CD14-positive monocyte (primary cell): Measurements from ENCODE around the gene CSNK1G1. TPM values are rescaled to one million over a fixed set of nuclear protein-coding genes. Genes with fewer than 3 reads are reported as not detected.
"Not testable (repeated sequence)": the region's sequence is repeated elsewhere in the genome, so short reads cannot be mapped to it uniquely, and the experiment has no call there.

Experiments used
- DNase-seq, 3 donors: peaks; one replicate each; pipeline ENCODE4 v3.0.0-alpha.2; 2011 to 2022
- H2AFZ ChIP-seq: 2 replicates; pipeline ENCODE4 v1.6.0; 2012; ENCODE audit warnings: mild to moderate bottlenecking, low read depth, low read length, inconsistent platforms; ENCODE audit not compliant: insufficient read depth, poor library complexity, severe bottlenecking
- H3K27ac ChIP-seq, 2 donors: 1 replicate in 1 of 2; 2 replicates in 1 of 2; pipeline ENCODE4 v1.5.1; 2012 to 2013; ENCODE audit warnings: low read length in 2 of 2, control low read depth in 1 of 2, inconsistent platforms in 1 of 2, low read depth in 1 of 2, mild to moderate bottlenecking in 1 of 2
- H3K27me3 ChIP-seq, 2 donors: one replicate each; pipeline versions ENCODE4 v1.6.0 to v1.6.1; 2011 to 2013; ENCODE audit warnings: low read length in 2 of 2; ENCODE audit not compliant: control insufficient read depth in 2 of 2, insufficient read depth in 2 of 2
- H3K36me3 ChIP-seq, 2 donors: replicated peaks in 1 of 2; 1 replicate in 1 of 2; 2 replicates in 1 of 2; pipeline versions ENCODE4 v1.5.1 to v1.6.1; 2012 to 2013; ENCODE audit warnings: low read length in 2 of 2, control low read depth in 1 of 2, inconsistent platforms in 1 of 2, mild to moderate bottlenecking in 1 of 2; ENCODE audit not compliant: insufficient read depth in 2 of 2, control insufficient read depth in 1 of 2
- H3K4me1 ChIP-seq, 2 donors: 1 replicate in 1 of 2; 2 replicates in 1 of 2; pipeline versions ENCODE4 v1.5.1 to v1.6.1; 2012 to 2013; ENCODE audit warnings: low read length in 2 of 2, control low read depth in 1 of 2, inconsistent platforms in 1 of 2, mild to moderate bottlenecking in 1 of 2, moderate library complexity in 1 of 2; ENCODE audit not compliant: insufficient read depth in 2 of 2, control insufficient read depth in 1 of 2
- H3K4me2 ChIP-seq: replicated peaks from 2 replicates; pipeline ENCODE3; 2012; ENCODE audit warnings: low read length, moderate library complexity, mild to moderate bottlenecking; ENCODE audit not compliant: poor library complexity, severe bottlenecking; ENCODE audit errors: extremely low read depth
- H3K4me3 ChIP-seq, 3 experiments: fragments of 200-600 bp in 1 of 3; sonication (generic) in 1 of 3; replicated peaks in 1 of 3; 1 replicate in 2 of 3; 2 replicates in 1 of 3; pipeline ENCODE4 v1.5.1; 2011 to 2013; ENCODE audit warnings: low read length in 3 of 3, mild to moderate bottlenecking in 3 of 3, control low read depth in 2 of 3, low read depth in 2 of 3, inconsistent platforms in 1 of 3, moderate library complexity in 1 of 3
- H3K79me2 ChIP-seq: 2 replicates; pipeline ENCODE4 v1.6.0; 2012; ENCODE audit warnings: mild to moderate bottlenecking, control low read depth, inconsistent platforms, low read length, moderate library complexity; ENCODE audit not compliant: insufficient read depth
- H3K9ac ChIP-seq: 2 replicates; pipeline ENCODE4 v1.6.0; 2017; ENCODE audit warnings: low read length, mild to moderate bottlenecking; ENCODE audit not compliant: insufficient read depth, poor library complexity, severe bottlenecking
- H3K9me3 ChIP-seq, 2 donors: replicated peaks in 1 of 2; 1 replicate in 1 of 2; 2 replicates in 1 of 2; pipeline versions ENCODE4 v1.5.1 to v1.6.1; 2012 to 2013; ENCODE audit warnings: low read length in 2 of 2, control low read depth in 1 of 2; ENCODE audit not compliant: control insufficient read depth in 1 of 2, insufficient read depth in 1 of 2
- H4K20me1 ChIP-seq: 2 replicates; pipeline ENCODE4 v1.6.0; 2012; ENCODE audit warnings: mild to moderate bottlenecking, low read length, control low read depth, moderate library complexity; ENCODE audit not compliant: insufficient read depth
- H3K27ac Mint-ChIP-seq, 7 donors: one replicate each; pipeline ENCODE4 v1.8.0; 2020; ENCODE audit warnings: mild to moderate bottlenecking in 7 of 7, mixed read lengths in 7 of 7, moderate library complexity in 6 of 7, inconsistent platforms in 2 of 7
- H3K27me3 Mint-ChIP-seq, 3 donors: one replicate each; pipeline ENCODE4 v1.8.0; 2021 to 2022; ENCODE audit warnings: low read depth in 3 of 3, mild to moderate bottlenecking in 3 of 3, mixed read lengths in 3 of 3, moderate library complexity in 3 of 3, inconsistent platforms in 1 of 3
- H3K36me3 Mint-ChIP-seq, 2 donors: one replicate each; pipeline ENCODE4 v1.8.0; 2020; ENCODE audit warnings: mixed read lengths in 2 of 2, inconsistent platforms in 1 of 2, mild to moderate bottlenecking in 1 of 2
- H3K4me1 Mint-ChIP-seq: one replicate; pipeline ENCODE4 v1.8.0; 2020; ENCODE audit warnings: mild to moderate bottlenecking, mixed read lengths
- H3K4me3 Mint-ChIP-seq, 2 donors: one replicate each; pipeline ENCODE4 v1.8.0; 2020; ENCODE audit warnings: mild to moderate bottlenecking in 2 of 2, mixed read lengths in 2 of 2, moderate library complexity in 1 of 2
- H3K9me3 Mint-ChIP-seq, 7 donors: one replicate each; pipeline ENCODE4 v1.8.0; 2020 to 2022; ENCODE audit warnings: mixed read lengths in 7 of 7, mild to moderate bottlenecking in 6 of 7, moderate library complexity in 6 of 7, inconsistent platforms in 2 of 7
- CTCF ChIP-seq: fragments of 200-600 bp; IDR thresholded peaks from one replicate; pipeline ENCODE4 v1.8.0; 2022; ENCODE audit warnings: antibody characterized with exemption, mild to moderate bottlenecking
- WGBS: methylation state at CpG from one replicate; pipeline ENCODE4 v1.1.5; 2013; ENCODE audit warnings: missing lambda C conversion rate; ENCODE audit not compliant: insufficient coverage; 5-methylcytosine and 5-hydroxymethylcytosine counted together
- intact Hi-C, 2 donors: fragments of 100-400 bp; cut with micrococcal nuclease; formaldehyde crosslinking; loops; one replicate each; pipeline versions ENCODE4 v1.15.0 to v1.15.1; 2023
- polyA plus RNA-seq, 3 donors: library from polyadenylated mRNA; depleted of rRNA in 1 of 3; unstranded in 2 of 3; stranded (reverse) in 1 of 3; fragments of 300-500 nt in 2 of 3; fragments of >200 nt in 1 of 3; fragmentation: Illumina TruSeq in 2 of 3; gene quantifications; 1 replicate in 2 of 3; 2 replicates in 1 of 3; pipeline ENCODE4 v1.2.3, GENCODE V29; 2012 to 2021

The CSNK1G1 gene
- polyA plus RNA-seq, 3 donors = 4.3 to 8.6 (median 7.7) TPM

DNA sequence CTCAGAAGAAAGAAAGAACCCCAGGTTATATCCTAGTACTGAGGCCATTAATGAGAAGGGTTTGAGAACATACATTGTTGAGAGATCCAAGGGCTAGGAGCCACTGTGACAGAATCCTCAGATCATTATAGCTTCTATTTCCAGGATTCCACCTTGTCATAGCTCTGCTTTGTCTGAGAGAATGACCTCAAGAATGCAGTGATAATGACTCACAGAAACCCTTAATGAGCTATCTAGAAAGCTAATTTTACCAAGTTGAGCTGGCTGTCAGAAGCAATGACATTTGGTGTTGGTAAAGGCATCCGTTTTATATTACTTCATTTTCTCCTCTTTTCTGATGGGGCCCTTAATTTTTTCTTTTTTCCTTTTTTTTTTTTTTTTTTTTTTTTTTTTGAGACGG, 42.6 kb upstream of the CSNK1G1 start:
- no CpG with 5 or more reads among the region's 2 CpGs for whole genome bisulfite sequencing
- no peaks in the 10 kb centered on the region for H3K4me1 ChIP-seq
- H3K4me1 Mint-ChIP-seq = no peaks in the 10 kb centered on the region
- no peak overlapping the region for H3K4me3 Mint-ChIP-seq
- no peak overlapping the region for H2AFZ ChIP-seq
- no peaks in the 10 kb centered on the region for H3K9me3 Mint-ChIP-seq
- no peak for TF ChIP-seq CTCF
- H3K9me3 ChIP-seq = no peaks in the 10 kb centered on the region
- peaks cover 72 to 97% of the 10 kb centered on the region in 2 donors for H3K36me3 Mint-ChIP-seq
- no peak overlapping the region for H3K27ac Mint-ChIP-seq
- H3K27me3 Mint-ChIP-seq = no peaks in the 10 kb centered on the region
- no peak overlapping the region for H3K4me3 ChIP-seq
- H3K27ac ChIP-seq = no peak overlapping the region
- peaks cover 84 to 100% of the 10 kb centered on the region in 2 donors for H3K36me3 ChIP-seq
- no peaks in the 10 kb centered on the region for H4K20me1 ChIP-seq
- H3K9ac ChIP-seq = no peak overlapping the region
- no peak for DNase-seq
- intact Hi-C loops = no loop called here
- H3K27me3 ChIP-seq = no peaks in the 10 kb centered on the region
- no peak overlapping the region for H3K4me2 ChIP-seq
- H3K79me2 ChIP-seq = no peaks in the 10 kb centered on the region

DNA sequence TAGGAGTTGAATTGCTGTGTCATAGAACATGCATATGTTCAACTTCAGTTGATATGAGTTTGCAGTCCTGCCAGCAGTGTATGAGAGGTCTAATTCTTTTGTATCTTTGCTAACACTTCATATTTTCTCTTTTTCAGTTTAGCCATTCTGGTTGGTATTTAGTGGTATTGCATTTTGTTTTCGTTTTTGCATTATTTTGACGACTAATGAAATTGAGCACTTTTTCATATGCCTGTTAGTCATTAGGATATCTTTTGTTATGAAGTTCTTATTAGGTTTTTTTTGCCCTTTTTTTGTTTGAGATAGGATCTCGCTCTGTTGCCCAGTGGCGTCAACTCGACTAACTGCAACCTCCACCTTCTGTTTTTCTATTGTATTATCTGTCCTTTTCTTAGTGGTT, 40.8 kb upstream of the CSNK1G1 start:
- H3K27ac Mint-ChIP-seq = no peak overlapping the region
- no CpG with 5 or more reads among the region's 5 CpGs for WGBS
- no peak overlapping the region for H3K4me3 Mint-ChIP-seq

GRCh38 chr15:64392471-64392870, 36.5 kb upstream of the CSNK1G1 start:
- DNase-seq, H3K27ac Mint-ChIP-seq, H3K9me3 ChIP-seq, H3K4me2 ChIP-seq, H3K27me3 Mint-ChIP-seq, H3K4me3 ChIP-seq, H3K9me3 Mint-ChIP-seq, H3K27me3 ChIP-seq, H3K27ac ChIP-seq, intact Hi-C loops, H3K4me3 Mint-ChIP-seq, H2AFZ ChIP-seq, H3K9ac ChIP-seq: not testable (repeated sequence)
- Histone ChIP-seq H3K36me3 (peaks cover 42 to 55% of the 10 kb centered on the region in 2 donors), H3K4me1 (peaks cover 13 to 14% of the 10 kb centered on the region in 2 donors), H3K79me2 (peaks cover 49% of the 10 kb centered on the region), H4K20me1 (peaks cover 13% of the 10 kb centered on the region)
- Mint-ChIP-seq H3K36me3 (peaks cover 36 to 59% of the 10 kb centered on the region in 2 donors), H3K4me1 (peaks cover 12% of the 10 kb centered on the region)
- WGBS = 81% methylated on average over 3 of the region's 3 CpGs

More for the DNA sequence above, 40.8 kb upstream of the CSNK1G1 start:
- intact Hi-C loops = no loop called here
- Histone ChIP-seq H3K9ac (no peak overlapping the region), H3K79me2 (peaks cover 11% of the 10 kb centered on the region), H3K27ac (no peak overlapping the region), H3K27me3 (no peaks in the 10 kb centered on the region), H3K4me3 (no peak overlapping the region), H3K9me3 (no peaks in the 10 kb centered on the region), H4K20me1 (peaks cover 9% of the 10 kb centered on the region), H3K4me2 (no peak overlapping the region), H2AFZ (no peak overlapping the region), H3K4me1 (no peaks in the 10 kb centered on the region), H3K36me3 (peaks cover 75 to 93% of the 10 kb centered on the region in 2 donors)
- no peak for DNase-seq
- Mint-ChIP-seq H3K27me3 (peaks cover 0 to 1% (median 0%) of the 10 kb centered on the region in 3 donors), H3K9me3 (no peaks in the 10 kb centered on the region), H3K36me3 (peaks cover 69 to 90% of the 10 kb centered on the region in 2 donors), H3K4me1 (no peaks in the 10 kb centered on the region)
- no peak for TF ChIP-seq CTCF
